ENCODE results near the gene PHGDH. TPM values are rescaled to one million over a fixed set of nuclear protein-coding genes. Genes with fewer than 3 reads are reported as not detected.

PHGDH gene
- total RNA-seq, 1 donor from 2014 or later = 151 TPM

- Mint-ChIP-seq H3K27me3 (ENCODE audit: low read depth) (peaks cover 19% of the 10 kb centered on the region), H3K4me1 (peaks cover 16% of the 10 kb centered on the region), H3K27ac (peak overlapping the region; percentile 45), H3K4me3 (no peak overlapping the region), H3K9me3 (no peaks in the 10 kb centered on the region), H3K36me3 (peaks cover 12% of the 10 kb centered on the region)
- DNase-seq (ENCODE audit: low spot score in 2 of 2, unreplicated experiment in 2 of 2) = no peak
- TF ChIP-seq CTCF (IDR thresholded peaks at IDR 0.05; ENCODE audit: unreplicated experiment) = no peak
These were observed 35.7 kb downstream of the PHGDH start for GRCh38 chr1:119747451-119747850.

- Mint-ChIP-seq H3K4me1 (peaks cover 16% of the 10 kb centered on the region), H3K36me3 (peaks cover 10% of the 10 kb centered on the region), H3K4me3 (no peak overlapping the region), H3K27ac (no peak overlapping the region), H3K27me3 (ENCODE audit: low read depth) (peaks cover 20% of the 10 kb centered on the region), H3K9me3 (no peaks in the 10 kb centered on the region)
- no peak for DNase-seq (ENCODE audit: low spot score in 2 of 2, unreplicated experiment in 2 of 2)
- TF ChIP-seq CTCF (IDR thresholded peaks at IDR 0.05; ENCODE audit: unreplicated experiment) = no peak
These were observed 36.3 kb downstream of the PHGDH start for GRCh38 chr1:119748040-119748439.

- Mint-ChIP-seq H3K4me1 (peaks cover 12% of the 10 kb centered on the region), H3K27me3 (ENCODE audit: low read depth) (peaks cover 29% of the 10 kb centered on the region), H3K4me3 (no peak overlapping the region), H3K27ac (no peak overlapping the region), H3K9me3 (no peaks in the 10 kb centered on the region), H3K36me3 (no peaks in the 10 kb centered on the region)
- no peak for TF ChIP-seq CTCF (IDR thresholded peaks at IDR 0.05; ENCODE audit: unreplicated experiment)
- DNase-seq (ENCODE audit: low spot score in 2 of 2, unreplicated experiment in 2 of 2) = no peak
These were observed 40.9 kb downstream of the PHGDH start for GRCh38 chr1:119752592-119752991.

- TF ChIP-seq CTCF (IDR thresholded peaks at IDR 0.05; ENCODE audit: unreplicated experiment) = no peak
- no peak overlapping the region for H3K27ac Mint-ChIP-seq
- peaks cover 10% of the 10 kb centered on the region for H3K27me3 Mint-ChIP-seq (ENCODE audit: low read depth)
- no peaks in the 10 kb centered on the region for H3K36me3 Mint-ChIP-seq
- DNase-seq (ENCODE audit: low spot score in 2 of 2, unreplicated experiment in 2 of 2) = no peak
- no peak overlapping the region for H3K4me3 Mint-ChIP-seq
- no peaks in the 10 kb centered on the region for H3K4me1 Mint-ChIP-seq
- no peaks in the 10 kb centered on the region for H3K9me3 Mint-ChIP-seq
These were observed 46.9 kb downstream of the PHGDH start for GRCh38 chr1:119758584-119758983.

- no peak for DNase-seq (ENCODE audit: low spot score in 2 of 2, unreplicated experiment in 2 of 2)
- Mint-ChIP-seq H3K27me3 (ENCODE audit: low read depth) (peaks cover 2% of the 10 kb centered on the region), H3K27ac (no peak overlapping the region), H3K9me3 (peaks cover 4% of the 10 kb centered on the region), H3K4me1 (peaks cover 18% of the 10 kb centered on the region), H3K36me3 (peaks cover 2% of the 10 kb centered on the region), H3K4me3 (no peak overlapping the region)
- TF ChIP-seq CTCF (IDR thresholded peaks at IDR 0.05; ENCODE audit: unreplicated experiment) = no peak
These were observed 50.7 kb downstream of the PHGDH start for GRCh38 chr1:119762409-119762808.

GRCh38 chr1:119762953-119763352 lies 51.2 kb downstream of the PHGDH start:
- no peak for TF ChIP-seq CTCF (IDR thresholded peaks at IDR 0.05; ENCODE audit: unreplicated experiment)
- peaks cover 4% of the 10 kb centered on the region for H3K9me3 Mint-ChIP-seq
- peaks cover 2% of the 10 kb centered on the region for H3K36me3 Mint-ChIP-seq
- no peak for DNase-seq (ENCODE audit: low spot score in 2 of 2, unreplicated experiment in 2 of 2)
- peaks cover 2% of the 10 kb centered on the region for H3K27me3 Mint-ChIP-seq (ENCODE audit: low read depth)
- H3K27ac Mint-ChIP-seq = no peak overlapping the region
- peaks cover 22% of the 10 kb centered on the region for H3K4me1 Mint-ChIP-seq
- no peak overlapping the region for H3K4me3 Mint-ChIP-seq
